Gastrocnemius medialis (tissue), 4 donors: ENCODE data around the gene LCLAT1. TPM values are rescaled to one million over a fixed set of nuclear protein-coding genes. Genes with fewer than 3 reads are reported as not detected.
"Not testable (repeated sequence)": the region's sequence is repeated elsewhere in the genome, so short reads cannot be mapped to it uniquely, and the experiment has no call there.

Experiments used
- ATAC-seq, 2 donors: fragments of 150-250 bp; one replicate each; pipeline ENCODE4 v1.9.1; 2016
- DNase-seq, 2 donors: peaks; one replicate each; pipeline ENCODE4 v3.0.0-alpha.2; 2019
- H3K27ac ChIP-seq, 4 donors: fragments of 200-600 bp; sonication (generic); 1 replicate in 1 of 4; 2 replicates in 3 of 4; pipeline ENCODE4 v1.5.1; 2016 to 2018; ENCODE audit warnings: mild to moderate bottlenecking in 2 of 4, moderate library complexity in 1 of 4
- H3K27me3 ChIP-seq, 3 donors: fragments of 200-600 bp; sonication (generic) in 2 of 3; 1 replicate in 1 of 3; 2 replicates in 2 of 3; pipeline versions ENCODE4 v1.5.1 to v1.6.0; 2016 to 2019; ENCODE audit warnings: mild to moderate bottlenecking in 1 of 3, moderate library complexity in 1 of 3
- H3K36me3 ChIP-seq, 2 donors: fragments of 200-600 bp; sonication (generic) in 1 of 2; one replicate each; pipeline ENCODE4 v1.5.1; 2017 to 2018
- H3K4me1 ChIP-seq, 2 donors: fragments of 200-600 bp; sonication (generic) in 1 of 2; one replicate each; pipeline ENCODE4 v1.5.1; 2016 to 2017; ENCODE audit warnings: mild to moderate bottlenecking in 2 of 2
- H3K4me3 ChIP-seq, 4 donors: fragments of 200-600 bp; sonication (generic) in 3 of 4; 1 replicate in 1 of 4; 2 replicates in 3 of 4; pipeline ENCODE4 v1.5.1; 2016 to 2019; ENCODE audit warnings: mild to moderate bottlenecking in 2 of 4
- H3K9me3 ChIP-seq, 3 donors: fragments of 200-600 bp; sonication (generic) in 2 of 3; 1 replicate in 1 of 3; 2 replicates in 2 of 3; pipeline ENCODE4 v1.5.1; 2016 to 2019
- POLR2A ChIP-seq, 2 donors: fragments of 450-650 bp; IDR thresholded peaks; one replicate each; pipeline ENCODE4 v1.6.1; 2017; ENCODE audit warnings: antibody characterized with exemption in 2 of 2, mild to moderate bottlenecking in 2 of 2, moderate library complexity in 2 of 2
- in situ Hi-C, 4 donors: fragments of 200-750 bp; cut with MboI; loops; one replicate each; pipeline versions ENCODE4 v1.15.0 to v1.8.0; 2017; ENCODE audit warnings: low sequenced_read_pairs in 4 of 4
- intact Hi-C: fragments of 100-400 bp; cut with DNase I; formaldehyde crosslinking; loops from one replicate; pipeline ENCODE4 v1.15.1; 2023; ENCODE audit warnings: low total_unique reads
- total RNA-seq, 4 donors: library from RNA; depleted of rRNA; stranded (reverse); fragments of >200 nt; gene quantifications; one replicate each; pipeline versions ENCODE4 v1.1.0 to v1.2.3, GENCODE V29; 2016
- TF ChIP-seq, protein P1 (sequence below), 5 experiments: fragments of 450-650 bp in 3 of 5; fragments of 200-600 bp in 2 of 5; sonication (generic) in 2 of 5; IDR thresholded peaks in 4 of 5; conservative IDR thresholded peaks in 1 of 5; 1 replicate in 4 of 5; 2 replicates in 1 of 5; pipeline ENCODE4 v1.5.1; 2016 to 2019; ENCODE audit warnings: antibody characterized with exemption in 5 of 5, mild to moderate bottlenecking in 3 of 5, moderate library complexity in 3 of 5

The LCLAT1 gene
- total RNA-seq, 4 donors from 2014 or later = 4.3 to 14.5 (median 11.3) TPM

DNA sequence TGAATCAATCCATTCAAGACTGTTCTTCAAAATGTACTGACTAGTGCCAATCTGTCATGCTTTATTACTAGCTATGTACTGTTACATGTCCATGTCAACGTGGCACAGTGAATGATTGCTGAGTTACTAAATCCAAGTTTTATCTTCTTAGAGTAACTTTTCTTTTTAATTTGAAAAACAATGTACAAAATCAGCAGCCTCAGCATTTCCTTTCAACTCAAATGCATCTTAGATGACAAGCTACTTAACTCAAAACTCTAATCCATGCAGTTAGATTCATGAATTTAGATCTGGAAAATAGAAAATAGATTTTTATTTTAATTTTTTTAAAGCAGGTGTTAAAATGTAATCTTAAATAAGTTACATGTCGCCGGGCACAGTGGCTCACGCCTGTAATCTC is 186.0 kb downstream of the LCLAT1 start:
- DNase-seq (no peak), ATAC-seq (no peak)
- intact Hi-C loops (no loop called here), in situ Hi-C loops (no loop called here)
- peaks cover 0 to 9% of the 10 kb centered on the region in 2 donors for H3K4me1 ChIP-seq
- no peaks in the 10 kb centered on the region for H3K9me3 ChIP-seq
- no peak overlapping the region for H3K27ac ChIP-seq
- no peak for TF ChIP-seq POLR2A (IDR thresholded peaks at IDR 0.05)
- TF ChIP-seq, protein P1, sequence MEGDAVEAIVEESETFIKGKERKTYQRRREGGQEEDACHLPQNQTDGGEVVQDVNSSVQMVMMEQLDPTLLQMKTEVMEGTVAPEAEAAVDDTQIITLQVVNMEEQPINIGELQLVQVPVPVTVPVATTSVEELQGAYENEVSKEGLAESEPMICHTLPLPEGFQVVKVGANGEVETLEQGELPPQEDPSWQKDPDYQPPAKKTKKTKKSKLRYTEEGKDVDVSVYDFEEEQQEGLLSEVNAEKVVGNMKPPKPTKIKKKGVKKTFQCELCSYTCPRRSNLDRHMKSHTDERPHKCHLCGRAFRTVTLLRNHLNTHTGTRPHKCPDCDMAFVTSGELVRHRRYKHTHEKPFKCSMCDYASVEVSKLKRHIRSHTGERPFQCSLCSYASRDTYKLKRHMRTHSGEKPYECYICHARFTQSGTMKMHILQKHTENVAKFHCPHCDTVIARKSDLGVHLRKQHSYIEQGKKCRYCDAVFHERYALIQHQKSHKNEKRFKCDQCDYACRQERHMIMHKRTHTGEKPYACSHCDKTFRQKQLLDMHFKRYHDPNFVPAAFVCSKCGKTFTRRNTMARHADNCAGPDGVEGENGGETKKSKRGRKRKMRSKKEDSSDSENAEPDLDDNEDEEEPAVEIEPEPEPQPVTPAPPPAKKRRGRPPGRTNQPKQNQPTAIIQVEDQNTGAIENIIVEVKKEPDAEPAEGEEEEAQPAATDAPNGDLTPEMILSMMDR (IDR thresholded peaks at IDR 0.05 in 4 of 5, conservative IDR thresholded peaks at IDR 0.05 in 1 of 5) = no peak
- no peak overlapping the region for H3K4me3 ChIP-seq
- H3K36me3 ChIP-seq = no peaks in the 10 kb centered on the region
- no peaks in the 10 kb centered on the region for H3K27me3 ChIP-seq

DNA sequence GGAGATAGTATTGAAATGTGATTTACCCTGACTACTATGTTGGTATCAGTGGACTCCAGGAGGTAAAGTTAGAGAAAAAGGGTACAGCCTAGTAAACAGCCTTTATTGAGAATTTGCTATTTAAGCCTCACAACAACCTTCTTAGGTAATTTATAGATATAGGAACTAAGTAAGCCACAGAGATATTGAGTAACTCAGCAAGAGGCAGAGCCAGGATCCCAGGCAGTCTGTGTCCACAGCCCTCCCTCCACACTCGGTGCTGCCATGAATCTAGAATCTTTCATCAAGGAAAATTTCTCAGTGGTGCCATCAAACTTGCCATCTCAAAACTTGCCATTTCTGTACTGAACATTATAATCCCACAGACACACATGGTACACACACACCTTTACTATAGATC is 189.3 kb downstream of the LCLAT1 start:
- no peaks in the 10 kb centered on the region for H3K36me3 ChIP-seq
- H3K27ac ChIP-seq = no peak overlapping the region
- H3K4me1 ChIP-seq = peaks cover 0 to 2% of the 10 kb centered on the region in 2 donors
- intact Hi-C loops (no loop called here), in situ Hi-C loops (no loop called here)
- H3K9me3 ChIP-seq = no peaks in the 10 kb centered on the region
- H3K27me3 ChIP-seq = no peaks in the 10 kb centered on the region
- ATAC-seq (no peak), DNase-seq (no peak)
- no peak overlapping the region for H3K4me3 ChIP-seq
- TF ChIP-seq, protein P1 (IDR thresholded peaks at IDR 0.05 in 4 of 5, conservative IDR thresholded peaks at IDR 0.05 in 1 of 5) = no peak
- no peak for TF ChIP-seq POLR2A (IDR thresholded peaks at IDR 0.05)

DNA sequence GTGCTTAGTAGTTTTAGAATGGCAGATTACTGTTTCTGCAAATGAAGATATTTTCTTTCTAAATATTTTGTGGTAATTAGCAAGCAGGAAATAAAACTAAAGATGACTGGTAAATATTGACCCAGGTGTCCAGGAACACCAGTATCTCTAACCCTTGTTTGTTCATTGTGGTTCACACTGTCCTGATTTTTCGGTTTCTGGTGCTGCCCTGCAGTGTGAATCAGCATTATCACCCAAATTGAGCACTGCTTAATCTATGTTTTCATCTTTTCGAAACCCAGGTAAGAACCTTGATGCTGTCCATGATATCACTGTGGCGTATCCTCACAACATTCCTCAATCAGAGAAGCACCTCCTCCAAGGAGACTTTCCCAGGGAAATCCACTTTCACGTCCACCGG is 192.8 kb downstream of the LCLAT1 start:
- Histone ChIP-seq H3K4me1 (peaks cover 7 to 15% of the 10 kb centered on the region in 2 donors), H3K4me3 (no peak overlapping the region), H3K36me3 (no peaks in the 10 kb centered on the region), H3K27me3 (no peaks in the 10 kb centered on the region), H3K27ac (no peak overlapping the region), H3K9me3 (no peaks in the 10 kb centered on the region)
- ATAC-seq (no peak), DNase-seq (no peak)
- intact Hi-C loops = no loop called here
- TF ChIP-seq, protein P1 (IDR thresholded peaks at IDR 0.05 in 4 of 5, conservative IDR thresholded peaks at IDR 0.05 in 1 of 5) = no peak
- no peak for TF ChIP-seq POLR2A (IDR thresholded peaks at IDR 0.05)
- in situ Hi-C loops = no loop called here

DNA sequence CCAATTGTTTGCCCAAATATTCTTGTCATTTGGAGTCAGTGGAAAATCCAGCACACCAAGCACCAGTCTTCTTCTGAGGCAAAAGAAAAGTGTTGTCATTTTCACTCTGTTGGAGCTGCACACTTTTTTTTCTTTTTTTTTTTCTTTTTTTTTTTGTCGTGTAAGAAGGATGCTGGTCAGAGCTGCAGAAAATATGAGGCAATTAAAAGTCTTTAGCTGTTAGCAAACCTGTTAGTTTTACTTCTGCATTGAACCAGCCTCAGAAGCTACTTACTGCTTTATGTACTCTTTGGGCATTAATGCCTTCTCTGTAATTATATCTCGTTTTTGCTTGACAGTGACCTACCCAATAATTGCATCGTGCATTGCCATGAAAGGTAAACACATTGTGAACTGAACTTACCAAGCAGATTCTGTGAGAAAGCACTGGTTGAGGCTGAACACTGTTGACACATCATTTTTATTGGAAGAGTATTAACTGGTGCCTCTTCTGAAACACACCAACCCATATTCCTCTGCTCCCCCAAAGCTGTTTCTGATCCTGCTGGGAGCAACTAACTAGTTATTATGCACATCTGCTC is 194.8 kb downstream of the LCLAT1 start:
- no peaks in the 10 kb centered on the region for H3K27me3 ChIP-seq
- no peak overlapping the region for H3K4me3 ChIP-seq
- no peaks in the 10 kb centered on the region for H3K36me3 ChIP-seq
- DNase-seq (no peak), ATAC-seq (no peak)
- TF ChIP-seq, protein P1 (IDR thresholded peaks at IDR 0.05 in 4 of 5, conservative IDR thresholded peaks at IDR 0.05 in 1 of 5) = no peak
- no peak for TF ChIP-seq POLR2A (IDR thresholded peaks at IDR 0.05)
- intact Hi-C loops (no loop called here), in situ Hi-C loops (no loop called here)
- H3K27ac ChIP-seq = no peak overlapping the region
- H3K4me1 ChIP-seq = peaks cover 17 to 26% of the 10 kb centered on the region in 2 donors
- H3K9me3 ChIP-seq = no peaks in the 10 kb centered on the region

DNA sequence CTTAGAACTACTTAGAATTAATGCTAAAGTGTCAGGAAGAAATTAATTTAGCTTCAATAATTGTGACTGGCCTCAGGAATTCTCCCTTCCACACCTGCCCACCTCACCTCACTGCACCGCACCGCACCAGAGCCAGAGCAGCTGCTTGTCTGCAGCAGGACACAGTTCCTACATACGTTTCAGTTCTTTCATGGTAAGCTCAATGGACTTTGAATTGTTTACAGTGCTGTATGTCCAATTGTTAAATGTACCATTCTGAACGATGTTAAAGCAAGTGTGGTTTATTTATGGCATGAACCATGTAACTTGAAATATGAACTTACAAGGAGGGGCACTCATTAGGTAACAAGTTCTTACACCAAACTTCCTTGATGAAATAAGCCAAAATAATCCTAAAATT is 196.0 kb downstream of the LCLAT1 start:
- H3K4me3 ChIP-seq, H3K27ac ChIP-seq, intact Hi-C loops, ATAC-seq, H3K36me3 ChIP-seq, H3K27me3 ChIP-seq, DNase-seq, in situ Hi-C loops, H3K9me3 ChIP-seq: not testable (repeated sequence)
- H3K4me1 ChIP-seq = peaks cover 17 to 26% of the 10 kb centered on the region in 2 donors
